ENCODE results near the gene SLC5A4. TPM values are rescaled to one million over a fixed set of nuclear protein-coding genes. Genes with fewer than 3 reads are reported as not detected.
"Not testable (repeated sequence)": the region's sequence is repeated elsewhere in the genome, so short reads cannot be mapped to it uniquely, and the experiment has no call there.

SLC5A4 gene
- total RNA-seq, 1 experiment from 2014 or later, result not detected

DNA sequence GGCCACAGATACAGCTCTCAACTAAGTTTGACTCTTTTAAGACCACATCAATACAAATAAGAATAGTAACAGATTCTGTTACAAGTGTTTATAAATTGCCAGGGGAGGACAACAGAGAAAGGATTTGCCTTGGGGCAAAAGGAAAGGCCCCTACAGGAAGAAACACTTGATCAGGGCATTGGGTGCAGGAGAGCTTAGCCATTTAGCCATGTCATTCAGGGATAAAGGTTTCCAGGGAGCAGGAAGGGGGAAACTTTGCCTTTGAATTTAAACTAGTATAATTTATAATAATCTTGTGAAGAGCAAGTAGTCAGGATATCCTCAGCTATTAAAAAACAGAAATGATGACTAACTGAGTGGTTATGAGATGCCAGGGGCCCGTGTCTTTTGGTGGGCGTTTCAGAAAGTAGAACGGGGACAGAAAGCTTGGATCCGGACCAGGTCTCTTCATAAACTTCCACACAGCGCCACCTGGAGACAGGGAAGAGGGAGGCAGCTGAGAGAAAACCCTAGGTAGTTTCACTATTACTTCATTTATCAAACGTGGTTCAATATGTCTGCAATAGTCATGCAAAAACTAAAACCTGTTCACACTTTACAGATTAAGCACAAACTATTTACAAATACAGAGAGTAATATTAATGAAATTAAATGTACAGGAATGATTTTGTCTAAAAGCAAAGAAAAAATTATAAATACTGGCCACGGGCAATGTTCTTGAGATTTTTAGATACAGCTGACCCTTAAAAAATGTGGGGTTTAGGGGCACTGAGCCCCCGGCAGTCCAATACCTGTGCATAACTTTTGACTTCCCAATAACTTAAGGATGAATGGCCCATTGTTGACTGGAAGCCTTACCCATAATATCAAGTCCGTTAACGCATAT lies 11.0 kb upstream of the SLC5A4 start:
- TF ChIP-seq, protein P1, sequence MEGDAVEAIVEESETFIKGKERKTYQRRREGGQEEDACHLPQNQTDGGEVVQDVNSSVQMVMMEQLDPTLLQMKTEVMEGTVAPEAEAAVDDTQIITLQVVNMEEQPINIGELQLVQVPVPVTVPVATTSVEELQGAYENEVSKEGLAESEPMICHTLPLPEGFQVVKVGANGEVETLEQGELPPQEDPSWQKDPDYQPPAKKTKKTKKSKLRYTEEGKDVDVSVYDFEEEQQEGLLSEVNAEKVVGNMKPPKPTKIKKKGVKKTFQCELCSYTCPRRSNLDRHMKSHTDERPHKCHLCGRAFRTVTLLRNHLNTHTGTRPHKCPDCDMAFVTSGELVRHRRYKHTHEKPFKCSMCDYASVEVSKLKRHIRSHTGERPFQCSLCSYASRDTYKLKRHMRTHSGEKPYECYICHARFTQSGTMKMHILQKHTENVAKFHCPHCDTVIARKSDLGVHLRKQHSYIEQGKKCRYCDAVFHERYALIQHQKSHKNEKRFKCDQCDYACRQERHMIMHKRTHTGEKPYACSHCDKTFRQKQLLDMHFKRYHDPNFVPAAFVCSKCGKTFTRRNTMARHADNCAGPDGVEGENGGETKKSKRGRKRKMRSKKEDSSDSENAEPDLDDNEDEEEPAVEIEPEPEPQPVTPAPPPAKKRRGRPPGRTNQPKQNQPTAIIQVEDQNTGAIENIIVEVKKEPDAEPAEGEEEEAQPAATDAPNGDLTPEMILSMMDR (IDR thresholded peaks at IDR 0.05; ENCODE audit: insufficient read depth in 1 of 2, low read depth in 1 of 2, low read length in 1 of 2, severe bottlenecking in 1 of 2, unreplicated experiment in 1 of 2), result peak; percentile 80 to 87
- ChIA-PET POLR2A (no interaction called here), CTCF (interaction anchor here (0.6 to 2.8 kb wide), 9 partner anchors 25 to 296 kb away, joined by 3 to 32 read pairs (median 5); partner anchors contain the start of gene RFPL2)
- Mint-ChIP-seq H3K9me3 (ENCODE audit: unreplicated experiment) (no peaks in the 10 kb centered on the region), H3K4me3 (ENCODE audit: unreplicated experiment) (no peak overlapping the region), H3K4me1 (ENCODE audit: low read depth, unreplicated experiment) (no peaks in the 10 kb centered on the region), H3K27me3 (ENCODE audit: insufficient read depth, unreplicated experiment) (peaks cover under 1% of the 10 kb centered on the region), H3K27ac (ENCODE audit: unreplicated experiment) (no peak overlapping the region), H3K36me3 (ENCODE audit: insufficient read depth, unreplicated experiment) (no peaks in the 10 kb centered on the region)
- no peaks in the 10 kb centered on the region for H3K36me3 ChIP-seq (ENCODE audit: control insufficient read depth, insufficient read depth, low read length)
- H3K4me3 ChIP-seq (ENCODE audit: low read depth, low read length), result no peak overlapping the region
- no peaks in the 10 kb centered on the region; the same call in 1 of the 2 replicates for H3K27me3 ChIP-seq (replicated peaks; ENCODE audit: control insufficient read depth, insufficient read depth, low read length)
- no peaks in the 10 kb centered on the region for H3K9me3 ChIP-seq
- H3K4me1 ChIP-seq, result no peaks in the 10 kb centered on the region
- intact Hi-C loops (cut with micrococcal nuclease; ENCODE audit: unreplicated experiment), result loop anchor here (1.0 to 5.0 kb wide), 4 partner anchors 21 to 289 kb away; no protein-coding TSS in a partner anchor
- BruUV-seq (replicated peaks), result no TSS peak
- DNase-seq, result peak; percentile 58 to 64

- H3K36me3 ChIP-seq (ENCODE audit: control insufficient read depth, insufficient read depth, low read length); H3K27ac Mint-ChIP-seq (ENCODE audit: unreplicated experiment); H3K4me3 Mint-ChIP-seq (ENCODE audit: unreplicated experiment); CTCF ChIA-PET; POLR2A ChIA-PET; H3K27me3 ChIP-seq (replicated peaks; ENCODE audit: control insufficient read depth, insufficient read depth, low read length); intact Hi-C loops (cut with micrococcal nuclease; ENCODE audit: unreplicated experiment); BruUV-seq (replicated peaks); H3K36me3 Mint-ChIP-seq (ENCODE audit: insufficient read depth, unreplicated experiment); H3K4me1 ChIP-seq; H3K4me3 ChIP-seq (ENCODE audit: low read depth, low read length); DNase-seq; H3K4me1 Mint-ChIP-seq (ENCODE audit: low read depth, unreplicated experiment); H3K9me3 ChIP-seq; H3K9me3 Mint-ChIP-seq (ENCODE audit: unreplicated experiment): not testable (repeated sequence)
- H3K27me3 Mint-ChIP-seq (ENCODE audit: insufficient read depth, unreplicated experiment), result peaks cover 13% of the 10 kb centered on the region
These were observed 8.5 kb upstream of the SLC5A4 start for GRCh38 chr22:32263678-32264077.

DNA sequence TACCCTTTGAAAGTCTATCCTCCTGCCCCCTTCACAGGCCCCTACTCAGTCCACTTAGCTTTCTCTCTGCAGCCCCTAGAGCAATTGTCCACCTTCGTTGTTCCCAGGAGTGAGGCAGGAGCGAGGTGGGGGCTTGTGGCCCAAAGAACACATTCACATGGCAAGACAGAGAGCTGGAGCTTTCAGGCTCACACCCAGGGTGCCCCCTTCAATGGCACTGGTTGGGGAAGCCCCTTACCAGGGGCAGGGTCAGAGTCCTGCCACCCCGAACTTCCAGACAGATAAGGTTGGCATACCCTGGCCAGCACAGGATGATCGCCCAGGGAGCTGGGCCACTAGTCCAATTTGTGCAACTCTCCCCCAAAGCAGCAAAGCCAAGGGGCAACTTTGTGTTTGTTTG lies 6.2 kb upstream of the SLC5A4 start:
- Mint-ChIP-seq H3K9me3 (ENCODE audit: unreplicated experiment) (no peaks in the 10 kb centered on the region), H3K27me3 (ENCODE audit: insufficient read depth, unreplicated experiment) (peaks cover 13% of the 10 kb centered on the region), H3K4me1 (ENCODE audit: low read depth, unreplicated experiment) (no peaks in the 10 kb centered on the region), H3K27ac (ENCODE audit: unreplicated experiment) (no peak overlapping the region), H3K4me3 (ENCODE audit: unreplicated experiment) (no peak overlapping the region), H3K36me3 (ENCODE audit: insufficient read depth, unreplicated experiment) (no peaks in the 10 kb centered on the region)
- no TSS peak for BruUV-seq (replicated peaks)
- H3K36me3 ChIP-seq (ENCODE audit: control insufficient read depth, insufficient read depth, low read length), result no peaks in the 10 kb centered on the region
- DNase-seq, result no peak
- H3K4me3 ChIP-seq (ENCODE audit: low read depth, low read length), result no peak overlapping the region
- ChIA-PET POLR2A (no interaction called here), CTCF (no interaction called here)
- no peaks in the 10 kb centered on the region for H3K4me1 ChIP-seq
- TF ChIP-seq, protein P1 (IDR thresholded peaks at IDR 0.05; ENCODE audit: insufficient read depth in 1 of 2, low read depth in 1 of 2, low read length in 1 of 2, severe bottlenecking in 1 of 2, unreplicated experiment in 1 of 2), result no peak
- intact Hi-C loops (cut with micrococcal nuclease; ENCODE audit: unreplicated experiment), result no loop called here
- H3K9me3 ChIP-seq, result no peaks in the 10 kb centered on the region
- no peaks in the 10 kb centered on the region; the same call in 1 of the 2 replicates for H3K27me3 ChIP-seq (replicated peaks; ENCODE audit: control insufficient read depth, insufficient read depth, low read length)

Measured in Caco-2 (cell line).